Measurements from ENCODE around the gene SLC6A12.

- no peak for TF ChIP-seq POLR2A (IDR thresholded peaks at IDR 0.05)
- TF ChIP-seq CTCF (IDR thresholded peaks at IDR 0.05): no peak
These were observed 42.3 kb upstream of the SLC6A12 start for GRCh38 chr12:256225-256624.

All from Peyer's patch (tissue), 4 donors.